ENCODE measurements around the gene EHMT1.
"Not testable (repeated sequence)": the region's sequence is repeated elsewhere in the genome, so short reads cannot be mapped to it uniquely, and the experiment has no call there.

The EHMT1 gene

GRCh38 chr9:137882506-137882821 lies 263.7 kb downstream of the EHMT1 start (continued):
- TF ChIP-seq TSHZ2 (CRISPR knock-in tag; IDR thresholded peaks at IDR 0.05): no peak
- no peak for TF ChIP-seq SNAI2 (CRISPR knock-in tag; IDR thresholded peaks at IDR 0.05)
- no peak for TF ChIP-seq CREB5 (CRISPR knock-in tag; IDR thresholded peaks at IDR 0.05; ENCODE audit: low read depth)
- TF ChIP-seq ZNF565 (CRISPR knock-in tag; conservative IDR thresholded peaks at IDR 0.05; ENCODE audit: low read depth): no peak

- not testable (repeated sequence) for ATAC-seq
These were observed 265.2 kb downstream of the EHMT1 start for GRCh38 chr9:137883977-137884376.

- not testable (repeated sequence) for ATAC-seq
These were observed 265.7 kb downstream of the EHMT1 start for GRCh38 chr9:137884547-137884946.

- ATAC-seq: not testable (repeated sequence)
These were observed 266.3 kb downstream of the EHMT1 start for GRCh38 chr9:137885121-137885520.
